WTC11 (cell line): Measurements from ENCODE around the gene SEZ6L.

Experiments
- CTCF ChIP-seq: fragments of 200-600 bp; IDR thresholded peaks from 2 replicates; pipeline ENCODE4 v1.8.0; 2022; ENCODE audit warnings: antibody characterized with exemption
- NFYB ChIP-seq: sonication (generic); formaldehyde crosslinking; conservative IDR thresholded peaks from 2 replicates; pipeline ENCODE4 v1.8.0; 2022; ENCODE audit warnings: low read depth, missing genetic modification reagents
- SMAD4 ChIP-seq: sonication (generic); formaldehyde crosslinking; IDR thresholded peaks from 2 replicates; pipeline ENCODE4 v1.8.0; 2022; ENCODE audit warnings: mild to moderate bottlenecking, missing genetic modification reagents

GRCh38 chr22:26431261-26431995 is 262.2 kb downstream of the SEZ6L start:
- TF ChIP-seq CTCF (no peak), SMAD4 (CRISPR knock-in tag) (no peak), NFYB (no peak)
